GM19238 (cell line): Measurements from ENCODE around the gene MCCC1.
"Not testable (repeated sequence)": the region's sequence is repeated elsewhere in the genome, so short reads cannot be mapped to it uniquely, and the experiment has no call there.

ENCODE experiments used
- DNase-seq: peaks from one replicate; pipeline ENCODE4 v3.0.0; 2011; ENCODE audit warnings: low spot score; ENCODE audit not compliant: insufficient read length

Gene MCCC1

GRCh38 chr3:183099026-183099837 lies at the start of gene MCCC1:
TSS of gene MCCC1 (minus strand) at chr3:183099496. CDS start at chr3:183099440, 56 bp downstream.
- DNase-seq, result peak; percentile 95

DNA sequence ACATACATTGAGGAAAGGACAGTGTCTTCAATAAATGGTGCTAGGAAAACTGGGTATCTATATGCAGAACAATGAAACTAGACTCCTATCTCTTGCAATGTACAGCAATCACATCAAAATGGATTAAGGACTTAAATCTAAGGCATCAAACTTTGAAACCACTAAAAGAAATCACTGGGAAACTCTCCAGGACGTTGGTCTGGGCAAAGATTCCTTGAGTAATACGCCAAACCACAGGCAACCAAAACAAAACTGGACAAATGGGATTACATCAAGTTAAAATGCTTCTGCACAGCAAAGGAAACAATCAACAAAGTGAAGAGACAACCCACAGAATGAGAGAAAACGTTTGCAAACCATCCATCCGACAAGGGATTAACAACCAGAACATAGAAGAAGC lies 48.8 kb upstream of the MCCC1 start:
- DNase-seq, result no peak

- no peak for DNase-seq
Measured at GRCh38 chr3:183144363-183144762, 45.1 kb upstream of the MCCC1 start.

DNA sequence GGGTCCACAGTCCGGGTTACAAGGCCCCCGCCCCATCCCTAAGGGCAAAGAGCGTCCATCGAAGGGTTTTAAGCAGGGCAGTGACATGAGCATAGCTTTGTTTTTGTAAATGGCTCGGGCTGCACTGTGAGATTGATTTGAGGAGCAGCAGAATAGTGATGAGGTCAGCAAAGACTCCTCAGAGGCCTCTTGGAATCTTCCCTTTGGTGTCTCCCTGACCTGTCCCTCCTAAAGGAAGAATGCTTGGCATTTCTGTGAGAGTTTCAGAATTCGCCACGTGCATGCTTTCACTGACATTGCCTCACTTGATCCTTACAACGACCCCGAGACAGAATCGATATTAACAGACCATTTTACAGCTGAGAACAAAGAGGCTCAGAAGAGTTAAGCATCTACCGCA lies 42.9 kb upstream of the MCCC1 start:
- no peak for DNase-seq

GRCh38 chr3:183134844-183135243 lies 35.5 kb upstream of the MCCC1 start:
- no peak for DNase-seq

- DNase-seq, result no peak
Measured at GRCh38 chr3:183132409-183132808, 33.1 kb upstream of the MCCC1 start.

DNA sequence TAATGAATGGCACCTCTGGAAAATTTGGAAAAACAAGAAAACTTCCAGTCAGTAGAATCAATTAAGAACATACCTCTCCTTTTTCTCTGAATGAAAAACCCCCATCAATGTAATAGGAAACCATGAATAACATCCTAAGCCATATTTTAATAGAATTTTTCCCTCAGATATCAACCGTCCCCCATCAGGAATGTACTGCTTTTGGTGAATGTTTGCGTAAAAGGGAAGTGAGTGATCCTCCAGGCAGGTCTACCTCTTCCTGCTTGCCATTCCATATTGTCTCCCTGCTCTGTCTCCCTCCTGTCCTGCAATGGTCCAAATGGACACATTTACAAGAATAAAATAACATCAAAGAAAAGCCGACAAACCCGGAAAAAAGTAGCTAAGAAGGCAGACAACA lies 32.4 kb upstream of the MCCC1 start:
- no peak for DNase-seq

- DNase-seq, result no peak
Measured at GRCh38 chr3:183131186-183131725, 32.0 kb upstream of the MCCC1 start.

GRCh38 chr3:183129243-183129642 lies 29.9 kb upstream of the MCCC1 start:
- DNase-seq, result no peak

- DNase-seq, result no peak
Measured at GRCh38 chr3:183128709-183129108, 29.4 kb upstream of the MCCC1 start.

- no peak for DNase-seq
Measured at GRCh38 chr3:183123891-183124290, 24.6 kb upstream of the MCCC1 start.

GRCh38 chr3:183122257-183122932 lies 23.1 kb upstream of the MCCC1 start:
- DNase-seq, result peak; percentile 27

GRCh38 chr3:183120538-183121215 lies 21.4 kb upstream of the MCCC1 start:
- DNase-seq, result no peak

DNA sequence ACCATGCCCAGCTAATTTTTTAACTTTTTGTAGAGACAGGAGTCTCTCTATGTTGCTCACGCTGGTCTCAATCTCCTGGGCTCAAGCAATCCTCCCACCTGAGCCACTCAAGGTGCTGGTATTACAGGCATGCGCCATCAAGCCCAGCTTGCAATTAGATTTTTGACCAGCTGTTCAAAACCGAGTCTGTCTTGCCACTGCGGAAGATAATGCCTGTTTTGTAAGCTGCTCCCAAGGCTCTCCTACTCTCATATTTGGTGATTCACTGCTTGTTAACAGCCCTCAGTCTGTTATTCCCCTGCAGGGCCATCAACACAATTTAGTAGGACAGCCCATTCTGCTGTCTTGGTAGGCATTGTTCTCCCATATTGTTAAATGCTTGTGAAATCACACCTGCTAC lies 17.8 kb upstream of the MCCC1 start:
- DNase-seq, result no peak

GRCh38 chr3:183116025-183116614 lies 16.8 kb upstream of the MCCC1 start:
- peak; percentile 80 for DNase-seq

DNA sequence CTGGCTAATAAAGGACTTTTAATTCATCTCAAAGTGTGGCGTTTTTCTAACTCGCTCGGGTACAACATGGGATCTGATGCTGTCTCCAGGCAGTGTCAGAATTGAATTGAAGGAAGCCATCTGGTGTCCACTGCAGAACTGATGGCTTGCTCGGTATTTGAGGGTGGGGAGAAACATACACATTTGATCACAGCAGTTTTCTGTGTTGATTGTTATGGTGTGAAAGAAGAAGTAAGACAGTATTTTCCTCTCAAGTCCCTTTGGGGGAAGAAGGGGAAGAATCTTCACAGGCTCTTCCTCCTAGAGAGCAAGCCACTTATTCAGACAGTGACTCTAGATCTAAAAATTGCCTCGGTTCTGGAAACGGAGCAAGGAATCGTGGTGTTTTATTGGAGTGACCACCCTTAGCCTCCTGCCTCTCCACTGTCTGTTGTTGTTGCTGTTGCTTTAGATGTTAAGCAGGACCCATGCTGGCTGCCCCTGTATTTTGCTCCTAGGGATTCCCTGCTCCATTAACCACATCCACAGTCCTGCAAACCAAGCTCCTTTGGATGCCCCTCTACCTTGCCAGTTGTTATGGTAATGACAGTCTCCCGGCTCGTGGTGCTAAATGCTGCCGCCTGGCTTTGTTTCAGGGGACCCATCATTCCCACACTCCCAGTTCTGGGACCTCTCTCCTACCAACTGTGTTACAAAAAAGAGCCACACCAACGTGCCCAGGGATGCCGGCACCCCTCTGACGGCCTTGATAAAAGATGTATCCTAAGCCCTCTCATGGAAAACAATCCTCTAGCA lies 15.3 kb upstream of the MCCC1 start:
- no peak for DNase-seq

DNA sequence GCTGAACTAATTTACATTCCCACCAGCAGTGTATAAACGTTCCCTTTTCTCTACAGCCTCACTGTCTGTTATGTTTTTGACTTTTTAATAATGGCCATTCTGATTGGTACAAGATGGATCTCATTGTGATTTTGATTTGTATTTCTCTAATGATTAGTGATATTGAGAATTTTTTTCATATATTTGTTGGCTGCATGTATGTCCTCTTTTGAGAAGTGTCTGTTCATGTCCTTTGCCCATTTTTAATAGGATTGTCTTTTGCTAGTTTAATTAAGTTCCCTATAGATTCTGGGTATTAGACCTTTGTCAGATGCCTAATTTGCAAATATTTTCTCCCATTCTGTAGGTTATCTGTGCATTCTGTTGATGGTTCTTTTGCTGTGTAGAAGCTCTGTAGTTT lies 10.6 kb upstream of the MCCC1 start:
- DNase-seq, result not testable (repeated sequence)

DNA sequence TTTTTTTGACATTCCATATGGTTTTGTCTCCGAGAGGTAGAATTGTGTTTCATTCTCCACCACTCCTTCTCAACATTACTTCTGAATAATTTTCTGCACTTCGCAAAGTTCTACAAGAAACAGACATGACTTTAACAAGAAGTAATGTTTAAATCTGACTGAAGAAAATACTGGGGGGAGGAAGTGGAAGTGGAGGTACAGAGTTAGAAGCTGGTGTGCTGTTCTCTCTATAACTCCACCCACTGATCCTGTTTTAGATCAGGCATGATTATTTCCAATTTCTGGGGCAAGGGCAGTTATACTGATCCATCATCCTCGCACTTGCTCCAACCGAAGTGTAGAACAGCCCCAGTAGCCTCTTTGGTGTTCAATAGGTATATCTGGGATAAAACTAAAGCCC lies 9.2 kb upstream of the MCCC1 start:
- DNase-seq, result no peak

- no peak for DNase-seq
Measured at GRCh38 chr3:183108001-183108449, 8.7 kb upstream of the MCCC1 start.

DNA sequence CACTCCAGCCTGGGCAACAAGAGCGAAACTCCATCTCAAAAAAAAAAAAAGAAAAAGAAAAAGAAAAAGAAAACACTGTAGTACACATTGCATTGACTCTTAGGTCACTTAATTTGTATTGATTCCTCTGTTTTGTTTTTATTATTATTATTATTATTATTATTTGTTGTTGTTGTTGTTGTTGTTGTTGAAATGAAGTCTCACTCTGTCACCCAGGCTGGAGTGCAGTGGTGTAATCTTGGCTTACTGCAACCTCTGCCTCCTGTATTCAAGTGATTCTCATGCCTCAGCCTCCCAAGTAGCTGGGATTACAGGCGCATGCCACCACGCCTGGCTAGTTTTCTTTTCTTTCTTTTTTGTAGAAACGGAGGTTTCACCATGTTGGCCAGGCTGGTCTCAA lies 8.1 kb upstream of the MCCC1 start:
- not testable (repeated sequence) for DNase-seq

GRCh38 chr3:183106635-183107034 lies 7.3 kb upstream of the MCCC1 start:
- no peak for DNase-seq
